Colonic mucosa (tissue), 4 donors: ENCODE measurements around the gene CD44. TPM values are rescaled to one million over a fixed set of nuclear protein-coding genes. Genes with fewer than 3 reads are reported as not detected.

Experiments used
- DNase-seq: peaks from one replicate; pipeline ENCODE4 v3.0.0-alpha.2; 2020
- H3K27ac ChIP-seq: fragments of 200-600 bp; one replicate; pipeline ENCODE4 v1.8.0; 2021
- H3K27me3 ChIP-seq: fragments of 200-600 bp; one replicate; pipeline ENCODE4 v1.8.0; 2021
- H3K36me3 ChIP-seq: fragments of 200-600 bp; one replicate; pipeline ENCODE4 v1.8.0; 2021
- H3K4me1 ChIP-seq: fragments of 200-600 bp; one replicate; pipeline ENCODE4 v1.8.0; 2021; ENCODE audit warnings: mild to moderate bottlenecking
- H3K4me3 ChIP-seq: fragments of 200-600 bp; one replicate; pipeline ENCODE4 v1.8.0; 2021
- H3K9ac ChIP-seq, 2 donors: one replicate each; pipeline ENCODE4 v1.7.0; 2013; ENCODE audit warnings: control low read depth in 2 of 2, low read depth in 2 of 2, low read length in 2 of 2
- H3K9me3 ChIP-seq: fragments of 200-600 bp; one replicate; pipeline ENCODE4 v1.8.0; 2021
- CTCF ChIP-seq: fragments of 200-600 bp; IDR thresholded peaks from one replicate; pipeline ENCODE4 v1.8.0; 2022; ENCODE audit warnings: antibody characterized with exemption, mild to moderate bottlenecking
- intact Hi-C: fragments of 100-400 bp; cut with DNase I; formaldehyde crosslinking; loops from one replicate; pipeline ENCODE4 v1.14.1; 2022
- total RNA-seq, 2 donors: library from RNA; stranded (reverse); fragmentation: NEBNext Ultra II Directional in 1 of 2; extraction: Animal tissue kit (Norgen Biotek cat#: 25700) in 1 of 2; gene quantifications; one replicate each; pipeline ENCODE4 v1.2.1, GENCODE V29; 2021
- donor health status: healthy.
- donor health status: DM: no; HTN: no; CAD: no.
- donor health status: DM: no; HTN: no; CAD: no.

Gene CD44
- total RNA-seq, 2 donors from 2014 or later: 152 to 171 TPM

GRCh38 chr11:35228328-35228725, 89.4 kb downstream of the CD44 start:
- Histone ChIP-seq H3K4me3 (no peak overlapping the region), H3K4me1 (no peaks in the 10 kb centered on the region), H3K9ac (no peak overlapping the region), H3K27ac (no peak overlapping the region), H3K36me3 (no peaks in the 10 kb centered on the region), H3K9me3 (no peaks in the 10 kb centered on the region), H3K27me3 (no peaks in the 10 kb centered on the region)
- no peak for TF ChIP-seq CTCF
- intact Hi-C loops: no loop called here
- DNase-seq: no peak

GRCh38 chr11:35230388-35230787, 91.4 kb downstream of the CD44 start:
- Histone ChIP-seq H3K9ac (no peak overlapping the region), H3K36me3 (no peaks in the 10 kb centered on the region)

GRCh38 chr11:35231076-35231860, 92.3 kb downstream of the CD44 start:
- DNase-seq: no peak
- Histone ChIP-seq H3K27me3 (no peaks in the 10 kb centered on the region), H3K4me1 (no peaks in the 10 kb centered on the region), H3K9ac (no peak overlapping the region), H3K27ac (no peak overlapping the region), H3K9me3 (no peaks in the 10 kb centered on the region), H3K36me3 (no peaks in the 10 kb centered on the region), H3K4me3 (no peak overlapping the region)
- TF ChIP-seq CTCF: no peak
- intact Hi-C loops: loop anchor here (10.0 kb wide), 1 partner anchor 236 kb away; no protein-coding TSS in a partner anchor

More at GRCh38 chr11:35230388-35230787, 91.4 kb downstream of the CD44 start:
- intact Hi-C loops: loop anchor here (10.0 kb wide), 1 partner anchor 236 kb away; no protein-coding TSS in a partner anchor
- TF ChIP-seq CTCF: no peak
- no peaks in the 10 kb centered on the region for H3K9me3 ChIP-seq
- DNase-seq: no peak
- H3K27ac ChIP-seq: no peak overlapping the region
- no peaks in the 10 kb centered on the region for H3K27me3 ChIP-seq
- no peak overlapping the region for H3K4me3 ChIP-seq
- H3K4me1 ChIP-seq: no peaks in the 10 kb centered on the region

- no peak for DNase-seq
- H3K27ac ChIP-seq: no peak overlapping the region
- no peaks in the 10 kb centered on the region for H3K36me3 ChIP-seq
- no peak overlapping the region for H3K9ac ChIP-seq
- no peaks in the 10 kb centered on the region for H3K27me3 ChIP-seq
- H3K4me1 ChIP-seq: no peaks in the 10 kb centered on the region
- no peaks in the 10 kb centered on the region for H3K9me3 ChIP-seq
- intact Hi-C loops: loop anchor here (10.0 kb wide), 1 partner anchor 238 kb away; no protein-coding TSS in a partner anchor
- H3K4me3 ChIP-seq: no peak overlapping the region
- TF ChIP-seq CTCF: no peak
Observed at GRCh38 chr11:35232891-35233330, 93.9 kb downstream of the CD44 start.

GRCh38 chr11:35233518-35233917, 94.5 kb downstream of the CD44 start:
- no peaks in the 10 kb centered on the region for H3K4me1 ChIP-seq
- H3K9ac ChIP-seq: no peak overlapping the region
- TF ChIP-seq CTCF: no peak
- DNase-seq: no peak
- H3K36me3 ChIP-seq: no peaks in the 10 kb centered on the region
- H3K27me3 ChIP-seq: no peaks in the 10 kb centered on the region
- H3K27ac ChIP-seq: no peak overlapping the region
- intact Hi-C loops: loop anchor here (10.0 kb wide), 1 partner anchor 239 kb away; no protein-coding TSS in a partner anchor
- no peak overlapping the region for H3K4me3 ChIP-seq
- H3K9me3 ChIP-seq: no peaks in the 10 kb centered on the region
